HUES48 (cell line): ENCODE results near the gene CYP46A1.

Experiments used
- H3K27ac ChIP-seq: one replicate; pipeline ENCODE4 v1.7.0; 2013; ENCODE audit warnings: low read depth, low read length, inconsistent platforms
- H3K27me3 ChIP-seq: 2 replicates; pipeline ENCODE4 v1.6.1; 2013; ENCODE audit warnings: mild to moderate bottlenecking, low read length; ENCODE audit not compliant: control insufficient read depth, insufficient read depth
- H3K36me3 ChIP-seq: 2 replicates; pipeline ENCODE4 v1.6.1; 2013; ENCODE audit warnings: low read length; ENCODE audit not compliant: control insufficient read depth, insufficient read depth
- H3K4me1 ChIP-seq: 2 replicates; pipeline ENCODE4 v1.6.1; 2013; ENCODE audit warnings: mild to moderate bottlenecking, low read length; ENCODE audit not compliant: control insufficient read depth, insufficient read depth
- H3K4me3 ChIP-seq: 2 replicates; pipeline ENCODE4 v1.5.1; 2013; ENCODE audit warnings: mild to moderate bottlenecking, low read depth, low read length
- H3K9ac ChIP-seq: 2 replicates; pipeline ENCODE4 v1.6.1; 2013; ENCODE audit warnings: mild to moderate bottlenecking, low read depth, low read length, moderate library complexity
- H3K9me3 ChIP-seq: 2 replicates; pipeline ENCODE4 v1.6.1; 2013; ENCODE audit warnings: low read length; ENCODE audit not compliant: control insufficient read depth, insufficient read depth

The CYP46A1 gene

GRCh38 chr14:99690636-99691035 lies 6.5 kb downstream of the CYP46A1 start:
- no peak overlapping the region for H3K27ac ChIP-seq
- H3K27me3 ChIP-seq: no peaks in the 10 kb centered on the region; the same call in 1 of the 2 replicates
- H3K4me1 ChIP-seq: peaks cover 6% of the 10 kb centered on the region; the same call in 1 of the 2 replicates
- H3K9me3 ChIP-seq: no peaks in the 10 kb centered on the region
- H3K9ac ChIP-seq: no peak overlapping the region
- no peaks in the 10 kb centered on the region for H3K36me3 ChIP-seq
- no peak overlapping the region for H3K4me3 ChIP-seq

- H3K4me3 ChIP-seq: no peak overlapping the region
- no peaks in the 10 kb centered on the region for H3K27me3 ChIP-seq
- H3K9ac ChIP-seq: no peak overlapping the region
- H3K9me3 ChIP-seq: no peaks in the 10 kb centered on the region
- H3K36me3 ChIP-seq: no peaks in the 10 kb centered on the region
- H3K4me1 ChIP-seq: peaks cover 6% of the 10 kb centered on the region; the same call in 1 of the 2 replicates
- no peak overlapping the region for H3K27ac ChIP-seq
Measured at GRCh38 chr14:99691111-99691885, 7.2 kb downstream of the CYP46A1 start.

GRCh38 chr14:99693918-99694317 lies 9.8 kb downstream of the CYP46A1 start:
- Histone ChIP-seq H3K36me3 (no peaks in the 10 kb centered on the region), H3K27me3 (no peaks in the 10 kb centered on the region), H3K9me3 (no peaks in the 10 kb centered on the region)

GRCh38 chr14:99696929-99697328 lies 12.8 kb downstream of the CYP46A1 start:
- Histone ChIP-seq H3K36me3 (no peaks in the 10 kb centered on the region), H3K4me3 (no peak overlapping the region), H3K27ac (no peak overlapping the region), H3K4me1 (no peaks in the 10 kb centered on the region), H3K9ac (no peak overlapping the region), H3K27me3 (no peaks in the 10 kb centered on the region), H3K9me3 (0 out of 2 replicates have a peak, but pooled peaks cover 1% of the 10 kb centered on the region)

More at GRCh38 chr14:99693918-99694317, 9.8 kb downstream of the CYP46A1 start:
- no peaks in the 10 kb centered on the region for H3K4me1 ChIP-seq
- no peak overlapping the region for H3K4me3 ChIP-seq
- H3K27ac ChIP-seq: no peak overlapping the region
- no peak overlapping the region for H3K9ac ChIP-seq

GRCh38 chr14:99698236-99698635 lies 14.1 kb downstream of the CYP46A1 start:
- Histone ChIP-seq H3K9me3 (peaks cover 12% of the 10 kb centered on the region), H3K27ac (no peak overlapping the region), H3K4me3 (no peak overlapping the region), H3K4me1 (no peaks in the 10 kb centered on the region), H3K9ac (no peak overlapping the region), H3K36me3 (no peaks in the 10 kb centered on the region), H3K27me3 (no peaks in the 10 kb centered on the region)

- Histone ChIP-seq H3K36me3 (no peaks in the 10 kb centered on the region), H3K27me3 (no peaks in the 10 kb centered on the region), H3K4me3 (no peak overlapping the region), H3K4me1 (no peaks in the 10 kb centered on the region), H3K27ac (no peak overlapping the region), H3K9me3 (peaks cover 16% of the 10 kb centered on the region), H3K9ac (no peak overlapping the region)
Measured at GRCh38 chr14:99698642-99699041, 14.5 kb downstream of the CYP46A1 start.

- Histone ChIP-seq H3K27me3 (no peaks in the 10 kb centered on the region), H3K4me3 (no peak overlapping the region), H3K9ac (no peak overlapping the region), H3K36me3 (no peaks in the 10 kb centered on the region), H3K9me3 (peaks cover 20% of the 10 kb centered on the region), H3K27ac (no peak overlapping the region), H3K4me1 (no peaks in the 10 kb centered on the region)
Measured at GRCh38 chr14:99699085-99699760, 15.1 kb downstream of the CYP46A1 start.

- Histone ChIP-seq H3K36me3 (no peaks in the 10 kb centered on the region), H3K9me3 (peaks cover 20% of the 10 kb centered on the region), H3K9ac (no peak overlapping the region), H3K4me1 (no peaks in the 10 kb centered on the region), H3K4me3 (no peak overlapping the region), H3K27me3 (no peaks in the 10 kb centered on the region), H3K27ac (no peak overlapping the region)
Measured at GRCh38 chr14:99699861-99700260, 15.8 kb downstream of the CYP46A1 start.

- Histone ChIP-seq H3K27ac (no peak overlapping the region), H3K4me1 (no peaks in the 10 kb centered on the region), H3K4me3 (no peak overlapping the region), H3K36me3 (no peaks in the 10 kb centered on the region), H3K27me3 (no peaks in the 10 kb centered on the region), H3K9ac (no peak overlapping the region), H3K9me3 (peaks cover 20% of the 10 kb centered on the region)
Measured at GRCh38 chr14:99700379-99700778, 16.3 kb downstream of the CYP46A1 start.

- Histone ChIP-seq H3K4me1 (no peaks in the 10 kb centered on the region), H3K36me3 (no peaks in the 10 kb centered on the region), H3K27ac (no peak overlapping the region), H3K9ac (no peak overlapping the region), H3K4me3 (no peak overlapping the region), H3K9me3 (peaks cover 20% of the 10 kb centered on the region), H3K27me3 (no peaks in the 10 kb centered on the region)
Measured at GRCh38 chr14:99701260-99701659, 17.2 kb downstream of the CYP46A1 start.

- no peak overlapping the region for H3K27ac ChIP-seq
- no peaks in the 10 kb centered on the region for H3K4me1 ChIP-seq
- peaks cover 20% of the 10 kb centered on the region for H3K9me3 ChIP-seq
- H3K36me3 ChIP-seq: no peaks in the 10 kb centered on the region
- no peak overlapping the region for H3K9ac ChIP-seq
- no peaks in the 10 kb centered on the region for H3K27me3 ChIP-seq
- H3K4me3 ChIP-seq: no peak overlapping the region
Measured at GRCh38 chr14:99702115-99702514, 18.0 kb downstream of the CYP46A1 start.
